MM.1S (cell line): ENCODE data around the gene STRIT1.

ENCODE experiments used
- DNase-seq: peaks from one replicate; pipeline ENCODE4 v3.0.0-alpha.2; 2015
- H2AFZ ChIP-seq: fragments of 300-600 bp; sonication (generic); 2 replicates; pipeline ENCODE4 v1.6.0; 2016; ENCODE audit warnings: antibody characterized with exemption, low read length
- H3F3A ChIP-seq: fragments of 300-600 bp; sonication (generic); 2 replicates; pipeline ENCODE4 v1.6.1; 2016; ENCODE audit warnings: mild to moderate bottlenecking, antibody characterized with exemption, low read length, moderate library complexity, mixed read lengths; ENCODE audit not compliant: insufficient read depth
- H3K27ac ChIP-seq: fragments of 300-600 bp; sonication (generic); 2 replicates; pipeline ENCODE4 v1.5.1; 2016; ENCODE audit warnings: mild to moderate bottlenecking, low read length
- H3K27me3 ChIP-seq: fragments of 300-600 bp; sonication (generic); replicated peaks from 2 replicates; pipeline ENCODE4 v1.6.0; 2016; ENCODE audit warnings: low read length; ENCODE audit not compliant: insufficient read depth
- H3K36me3 ChIP-seq: fragments of 300-600 bp; sonication (generic); replicated peaks from 2 replicates; pipeline ENCODE4 v1.6.1; 2016; ENCODE audit warnings: mild to moderate bottlenecking, low read length, mixed read lengths; ENCODE audit not compliant: insufficient read depth
- H3K4me1 ChIP-seq: fragments of 300-600 bp; sonication (generic); 2 replicates; pipeline ENCODE4 v1.6.1; 2016; ENCODE audit warnings: low read length, mixed read lengths
- H3K4me2 ChIP-seq: fragments of 300-600 bp; sonication (generic); 2 replicates; pipeline ENCODE4 v1.6.0; 2016; ENCODE audit warnings: low read depth, low read length
- H3K4me3 ChIP-seq: fragments of 300-600 bp; sonication (generic); 2 replicates; pipeline ENCODE4 v1.5.1; 2016; ENCODE audit warnings: low read length, mixed read lengths
- H3K79me2 ChIP-seq: fragments of 300-600 bp; sonication (generic); 2 replicates; pipeline ENCODE4 v1.6.1; 2016; ENCODE audit warnings: mixed run types, low read length, mixed read lengths
- H3K9ac ChIP-seq: fragments of 300-600 bp; sonication (generic); 2 replicates; pipeline ENCODE4 v1.6.1; 2016; ENCODE audit warnings: low read length, mixed read lengths
- H3K9me2 ChIP-seq: fragments of 300-600 bp; sonication (generic); replicated peaks from 2 replicates; pipeline ENCODE4 v1.6.1; 2016; ENCODE audit warnings: mild to moderate bottlenecking, low read length, mixed read lengths; ENCODE audit not compliant: insufficient read depth
- H3K9me3 ChIP-seq: fragments of 300-600 bp; sonication (generic); replicated peaks from 2 replicates; pipeline ENCODE4 v1.6.1; 2016; ENCODE audit warnings: mild to moderate bottlenecking, low read length, mixed read lengths; ENCODE audit not compliant: insufficient read depth
- H4K20me1 ChIP-seq: fragments of 300-600 bp; sonication (generic); 2 replicates; pipeline ENCODE4 v1.6.1; 2016; ENCODE audit warnings: mild to moderate bottlenecking, low read length, moderate library complexity, mixed read lengths; ENCODE audit not compliant: insufficient read depth
- EZH2 ChIP-seq: fragments of 300-600 bp; sonication (generic); optimal IDR thresholded peaks from 2 replicates; pipeline ENCODE3; 2017; ENCODE audit warnings: low read depth, mild to moderate bottlenecking, antibody characterized with exemption, low read length, mixed read lengths
- EZH2phosphoT487 ChIP-seq: fragments of 300-600 bp; sonication (generic); IDR thresholded peaks from 2 replicates; pipeline ENCODE4 v1.6.1; 2018; ENCODE audit warnings: antibody characterized with exemption, low read length
- TF ChIP-seq, protein P1 (sequence below): fragments of 300-600 bp; sonication (generic); IDR thresholded peaks from 2 replicates; pipeline ENCODE4 v1.5.1; 2016; ENCODE audit warnings: antibody characterized with exemption, low read length, mixed read lengths

Gene STRIT1

GRCh38 chr3:155317211-155317610 lies 23.7 kb upstream of the STRIT1 start:
- H2AFZ ChIP-seq = no peak overlapping the region

DNA sequence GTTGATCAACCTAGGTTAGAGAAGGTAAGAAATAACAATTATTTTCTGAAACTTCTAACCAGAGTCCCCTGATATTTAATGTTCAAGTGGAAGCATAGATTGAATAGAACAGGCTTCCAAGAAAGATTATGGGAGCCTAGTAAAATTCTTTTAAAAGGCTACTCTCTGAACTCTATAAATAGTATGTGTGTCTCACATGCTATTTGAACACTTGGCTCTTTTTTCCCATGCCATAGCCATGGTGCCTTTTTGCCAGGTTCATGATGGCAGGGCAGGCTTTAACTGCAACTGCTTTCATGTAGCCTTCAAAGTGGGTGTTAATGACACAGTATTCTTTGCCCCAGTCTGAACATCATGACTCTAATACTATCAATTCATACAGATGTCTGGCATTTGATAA lies 22.9 kb upstream of the STRIT1 start:
- Histone ChIP-seq H3K9me3 (no peaks in the 10 kb centered on the region), H3K27me3 (no peaks in the 10 kb centered on the region), H3F3A (no peaks in the 10 kb centered on the region), H3K4me1 (no peaks in the 10 kb centered on the region), H3K79me2 (no peaks in the 10 kb centered on the region), H3K9me2 (no peaks in the 10 kb centered on the region), H3K4me3 (no peak overlapping the region), H3K27ac (no peak overlapping the region), H3K9ac (no peak overlapping the region), H3K36me3 (no peaks in the 10 kb centered on the region), H4K20me1 (no peaks in the 10 kb centered on the region), H3K4me2 (no peak overlapping the region), H2AFZ (no peak overlapping the region)
- DNase-seq = no peak
- no peak for TF ChIP-seq EZH2
- TF ChIP-seq, protein P1, sequence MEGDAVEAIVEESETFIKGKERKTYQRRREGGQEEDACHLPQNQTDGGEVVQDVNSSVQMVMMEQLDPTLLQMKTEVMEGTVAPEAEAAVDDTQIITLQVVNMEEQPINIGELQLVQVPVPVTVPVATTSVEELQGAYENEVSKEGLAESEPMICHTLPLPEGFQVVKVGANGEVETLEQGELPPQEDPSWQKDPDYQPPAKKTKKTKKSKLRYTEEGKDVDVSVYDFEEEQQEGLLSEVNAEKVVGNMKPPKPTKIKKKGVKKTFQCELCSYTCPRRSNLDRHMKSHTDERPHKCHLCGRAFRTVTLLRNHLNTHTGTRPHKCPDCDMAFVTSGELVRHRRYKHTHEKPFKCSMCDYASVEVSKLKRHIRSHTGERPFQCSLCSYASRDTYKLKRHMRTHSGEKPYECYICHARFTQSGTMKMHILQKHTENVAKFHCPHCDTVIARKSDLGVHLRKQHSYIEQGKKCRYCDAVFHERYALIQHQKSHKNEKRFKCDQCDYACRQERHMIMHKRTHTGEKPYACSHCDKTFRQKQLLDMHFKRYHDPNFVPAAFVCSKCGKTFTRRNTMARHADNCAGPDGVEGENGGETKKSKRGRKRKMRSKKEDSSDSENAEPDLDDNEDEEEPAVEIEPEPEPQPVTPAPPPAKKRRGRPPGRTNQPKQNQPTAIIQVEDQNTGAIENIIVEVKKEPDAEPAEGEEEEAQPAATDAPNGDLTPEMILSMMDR = no peak
- TF ChIP-seq EZH2phosphoT487 = no peak

More at GRCh38 chr3:155317211-155317610, 23.7 kb upstream of the STRIT1 start:
- Histone ChIP-seq H3F3A (no peaks in the 10 kb centered on the region), H4K20me1 (no peaks in the 10 kb centered on the region), H3K27ac (no peak overlapping the region), H3K4me2 (no peak overlapping the region), H3K9ac (no peak overlapping the region), H3K4me3 (no peak overlapping the region), H3K4me1 (no peaks in the 10 kb centered on the region), H3K27me3 (no peaks in the 10 kb centered on the region), H3K9me2 (no peaks in the 10 kb centered on the region), H3K79me2 (no peaks in the 10 kb centered on the region), H3K36me3 (no peaks in the 10 kb centered on the region), H3K9me3 (no peaks in the 10 kb centered on the region)
- TF ChIP-seq, protein P1 = no peak
- TF ChIP-seq EZH2 = no peak
- no peak for TF ChIP-seq EZH2phosphoT487
- no peak for DNase-seq

GRCh38 chr3:155313916-155314315 lies 20.4 kb upstream of the STRIT1 start:
- no peak overlapping the region for H3K4me3 ChIP-seq
- H4K20me1 ChIP-seq = no peaks in the 10 kb centered on the region
- no peak overlapping the region for H2AFZ ChIP-seq
- no peaks in the 10 kb centered on the region for H3K79me2 ChIP-seq
- DNase-seq = no peak
- no peaks in the 10 kb centered on the region for H3K4me1 ChIP-seq
- H3K9me3 ChIP-seq = no peaks in the 10 kb centered on the region
- no peak overlapping the region for H3K9ac ChIP-seq
- no peaks in the 10 kb centered on the region for H3K9me2 ChIP-seq
- H3K36me3 ChIP-seq = no peaks in the 10 kb centered on the region
- no peaks in the 10 kb centered on the region for H3F3A ChIP-seq
- no peak for TF ChIP-seq EZH2phosphoT487
- no peaks in the 10 kb centered on the region for H3K27me3 ChIP-seq
- no peak overlapping the region for H3K27ac ChIP-seq
- H3K4me2 ChIP-seq = no peak overlapping the region

DNA sequence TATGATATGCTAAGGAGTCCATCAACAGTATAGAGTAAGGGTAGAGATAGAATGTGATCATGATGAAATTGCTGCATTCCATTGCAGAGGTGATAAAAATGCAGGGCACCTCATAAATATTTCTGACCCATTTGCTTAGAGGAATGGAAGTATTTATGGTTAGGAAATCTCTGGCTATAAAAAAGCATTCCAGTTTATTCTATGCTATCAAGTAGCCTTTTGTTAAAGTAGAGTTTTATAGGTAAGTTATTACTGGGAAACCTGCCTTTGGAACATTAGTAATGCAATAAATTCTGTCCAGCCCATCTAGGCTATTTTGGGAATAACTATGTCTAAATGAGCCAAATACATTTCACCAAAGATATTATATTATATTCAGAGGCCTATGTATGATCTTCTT lies 19.8 kb upstream of the STRIT1 start:
- Histone ChIP-seq H3F3A (no peaks in the 10 kb centered on the region), H3K9ac (no peak overlapping the region), H3K9me2 (no peaks in the 10 kb centered on the region), H3K79me2 (no peaks in the 10 kb centered on the region), H2AFZ (no peak overlapping the region), H3K27me3 (no peaks in the 10 kb centered on the region), H4K20me1 (no peaks in the 10 kb centered on the region), H3K4me2 (no peak overlapping the region), H3K4me3 (no peak overlapping the region), H3K36me3 (no peaks in the 10 kb centered on the region), H3K27ac (no peak overlapping the region), H3K9me3 (no peaks in the 10 kb centered on the region), H3K4me1 (no peaks in the 10 kb centered on the region)
- no peak for DNase-seq
- TF ChIP-seq EZH2 (no peak), EZH2phosphoT487 (no peak)
- TF ChIP-seq, protein P1 = no peak
